SHP77 treated with DMSO at 0.1 percent for 48 hours (cell line): ENCODE data around the gene PRAMEF12.
"Not testable (repeated sequence)": the region's sequence is repeated elsewhere in the genome, so short reads cannot be mapped to it uniquely, and the experiment has no call there.

ENCODE experiments used
- DNase-seq: peaks from one replicate; lab custom pipeline; 2025; lab: John Stamatoyannopoulos, UW

PRAMEF12 gene

GRCh38 chr1:12773438-12773837, at the start of gene PRAMEF12:
Gene PRAMEF12 (plus strand): TSS chr1:12773738. CDS start chr1:12774868, 1,130 bp downstream.
- no peak for DNase-seq

GRCh38 chr1:12728391-12728790, 45.1 kb upstream of the PRAMEF12 start:
- DNase-seq: no peak

DNA sequence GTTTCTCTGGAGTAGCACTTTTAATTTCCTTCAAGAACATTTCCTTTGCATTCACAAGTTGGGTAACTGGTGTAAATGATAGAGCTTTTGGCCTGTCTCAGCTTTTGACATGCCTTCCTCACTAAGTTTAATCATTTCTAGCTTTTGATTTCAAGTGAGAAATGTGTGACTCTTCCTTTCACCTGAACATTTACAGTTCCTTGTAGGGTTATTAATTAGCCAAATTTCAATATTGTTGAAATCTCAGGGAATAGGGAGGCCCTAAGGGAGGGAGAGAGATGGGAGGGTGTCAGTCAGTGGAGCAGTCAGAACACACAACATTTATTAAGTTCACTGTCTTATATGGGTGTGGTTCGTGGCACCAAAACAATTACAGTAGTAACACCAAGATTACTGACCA, 43.4 kb upstream of the PRAMEF12 start:
- no peak for DNase-seq

GRCh38 chr1:12731084-12731483, 42.5 kb upstream of the PRAMEF12 start:
- DNase-seq: not testable (repeated sequence)

DNA sequence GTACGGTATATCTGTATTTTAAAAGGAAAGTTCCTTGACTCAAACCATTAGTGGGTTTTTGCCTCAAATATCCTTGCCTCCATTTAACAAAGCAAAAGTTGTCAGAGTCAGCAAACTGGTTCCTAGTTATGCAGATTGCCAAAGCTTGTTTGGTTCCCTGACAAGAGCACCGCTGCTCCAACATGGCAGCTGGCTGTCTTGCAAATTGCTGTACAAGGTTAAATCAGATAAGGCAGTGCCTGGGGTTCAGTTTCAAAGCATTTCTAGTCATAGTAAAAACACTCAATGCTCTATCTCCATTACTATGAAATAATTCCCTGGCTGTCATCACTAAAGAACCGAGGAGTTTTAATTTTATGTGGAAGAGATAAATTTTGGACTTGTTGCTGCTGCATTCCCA, 38.9 kb upstream of the PRAMEF12 start:
- DNase-seq: no peak

- DNase-seq: no peak
Observed at GRCh38 chr1:12738934-12739333, 34.6 kb upstream of the PRAMEF12 start.

- no peak for DNase-seq
Observed at GRCh38 chr1:12739613-12740012, 33.9 kb upstream of the PRAMEF12 start.

- no peak for DNase-seq
Observed at GRCh38 chr1:12741946-12742345, 31.6 kb upstream of the PRAMEF12 start.

- DNase-seq: no peak
Observed at GRCh38 chr1:12745126-12745991, 28.2 kb upstream of the PRAMEF12 start.

DNA sequence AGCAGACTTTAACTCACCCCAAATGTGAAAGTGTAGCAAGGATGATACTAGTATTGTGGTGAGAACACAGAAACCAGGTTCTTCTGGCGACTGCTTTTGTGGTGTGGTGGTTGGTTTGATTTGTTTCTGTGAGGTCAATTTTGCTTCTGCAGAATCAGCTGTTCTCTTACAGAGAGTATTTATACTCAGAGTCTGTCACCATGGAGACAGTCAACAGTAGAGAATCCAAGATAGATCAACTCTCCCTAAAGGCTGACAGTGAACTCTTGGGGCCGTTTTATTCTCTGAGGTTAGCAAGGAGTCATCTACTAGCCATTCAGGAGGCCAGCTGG, 27.6 kb upstream of the PRAMEF12 start, which contains the start of gene CFAP107:
TSS of gene CFAP107 (plus strand) at position 209 of the 332 bp plus-strand sequence. CDS start 231 bp downstream, outside the sequence.
- DNase-seq: no peak

DNA sequence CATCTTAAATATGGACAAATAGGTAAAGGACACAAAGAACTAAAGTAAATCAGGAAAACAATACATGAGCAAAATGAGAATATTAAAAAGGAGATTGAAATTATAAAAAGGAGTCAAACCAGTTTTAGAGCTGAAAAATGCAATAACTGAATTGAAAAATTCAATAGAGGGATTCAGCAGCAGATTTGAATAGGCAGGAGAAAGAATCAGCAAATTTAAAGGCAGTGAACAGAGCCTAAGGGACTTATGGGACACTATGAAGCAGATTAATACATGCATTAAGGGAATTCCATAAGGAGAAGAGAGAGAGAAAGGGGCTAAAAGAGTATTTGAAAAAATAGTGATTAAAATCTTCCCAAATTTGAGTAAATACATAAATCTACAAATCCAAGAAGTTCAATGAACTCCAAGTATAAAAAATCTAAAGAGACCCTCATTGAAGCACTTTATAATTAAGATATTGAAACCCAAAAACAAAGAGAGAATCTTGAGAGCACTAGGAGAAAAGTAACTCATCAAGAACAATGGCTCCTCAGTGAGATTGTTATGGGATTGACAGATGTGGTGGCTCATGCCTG, 24.7 kb upstream of the PRAMEF12 start:
- no peak for DNase-seq

DNA sequence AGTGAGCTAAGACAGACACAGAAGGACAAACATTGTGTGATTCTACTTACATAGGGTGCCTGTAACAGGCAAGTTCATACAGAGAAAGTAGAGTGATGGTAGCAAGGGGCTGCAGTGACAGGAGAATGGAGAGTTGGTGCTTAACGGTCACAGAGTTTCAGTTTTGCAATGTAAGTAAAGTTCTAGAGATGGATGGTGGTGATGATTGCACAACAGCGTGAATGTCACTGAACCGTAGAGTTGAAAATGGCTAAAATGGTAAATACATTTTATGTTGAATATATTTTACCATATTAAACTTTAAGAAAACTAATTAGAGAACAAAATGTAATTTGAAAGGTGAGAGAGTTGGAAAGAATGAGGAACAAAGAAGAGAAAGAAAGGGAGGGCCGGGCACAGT, 18.8 kb upstream of the PRAMEF12 start:
- DNase-seq: no peak

- DNase-seq: no peak
Observed at GRCh38 chr1:12756273-12756672, 17.3 kb upstream of the PRAMEF12 start.

GRCh38 chr1:12756768-12757413, 16.6 kb upstream of the PRAMEF12 start:
- no peak for DNase-seq

GRCh38 chr1:12757836-12758235, 15.7 kb upstream of the PRAMEF12 start:
- DNase-seq: no peak

DNA sequence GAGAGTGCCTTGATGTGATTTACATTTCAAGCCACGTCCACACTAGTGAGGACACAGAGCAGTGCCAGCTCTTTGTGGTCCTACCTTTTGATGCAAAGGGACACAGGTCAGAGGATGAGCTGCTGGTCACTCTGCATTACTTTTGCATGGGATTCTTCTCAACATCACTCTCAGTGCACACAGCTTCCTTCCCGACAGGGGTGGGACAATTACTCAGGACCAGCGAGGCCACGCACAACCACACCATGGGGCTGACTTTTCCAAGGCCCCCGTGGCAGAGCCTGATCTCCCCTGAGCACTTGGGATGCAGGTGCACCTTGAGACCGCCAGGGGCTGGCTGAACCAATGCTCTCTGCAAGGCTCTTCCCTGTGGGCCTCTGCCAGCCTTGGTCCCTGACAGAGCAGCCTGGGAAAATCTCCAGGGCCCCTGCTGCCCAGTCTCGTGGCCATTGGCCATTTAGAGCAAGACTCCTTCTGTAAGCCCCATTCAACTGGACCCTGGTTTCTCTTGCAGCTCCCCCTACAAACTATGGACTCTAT, 13.2 kb upstream of the PRAMEF12 start:
- DNase-seq: no peak

GRCh38 chr1:12761781-12762180, 11.8 kb upstream of the PRAMEF12 start:
- DNase-seq: no peak

DNA sequence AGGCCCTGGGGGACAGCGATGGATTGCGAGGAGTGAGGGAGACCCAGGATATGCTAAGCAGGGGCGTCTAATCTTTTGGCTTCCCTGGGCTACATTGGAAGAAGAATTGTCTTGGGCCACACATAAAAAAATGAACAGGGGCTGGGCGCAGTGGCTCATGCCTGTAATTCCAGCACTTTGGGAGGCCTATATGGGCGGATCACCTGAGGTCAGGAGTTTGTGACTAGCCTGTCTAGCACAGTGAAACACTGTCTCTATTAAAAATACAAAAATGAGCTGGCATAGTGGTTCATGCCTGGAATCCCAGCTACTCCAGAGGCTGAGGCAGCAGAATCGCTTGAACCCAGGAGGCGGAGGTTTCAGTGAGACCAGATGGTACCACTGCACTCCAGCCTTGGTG, 10.8 kb upstream of the PRAMEF12 start:
- no peak for DNase-seq

DNA sequence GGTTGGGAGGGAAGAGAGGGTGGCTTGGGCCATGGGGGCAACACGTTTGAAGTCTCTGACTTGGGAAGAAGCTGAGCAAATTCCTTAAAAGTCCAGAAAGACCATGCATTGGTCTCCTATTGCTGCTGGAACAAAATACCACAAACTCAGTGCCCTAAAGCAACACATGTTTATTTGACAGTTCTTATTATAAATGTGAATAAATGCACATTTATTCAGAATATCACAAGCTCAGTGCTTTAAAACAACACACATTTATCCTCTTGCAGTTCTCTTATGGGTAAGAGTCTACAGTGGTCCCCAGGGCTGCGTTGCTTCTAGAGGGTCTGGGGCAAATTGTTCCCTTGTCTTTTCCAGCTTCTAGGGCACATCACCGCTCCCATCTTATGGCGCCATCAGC, 10.1 kb upstream of the PRAMEF12 start:
- no peak for DNase-seq

GRCh38 chr1:12764016-12764415, 9.5 kb upstream of the PRAMEF12 start:
- no peak for DNase-seq

GRCh38 chr1:12769031-12769430, 4.5 kb upstream of the PRAMEF12 start:
- DNase-seq: no peak

- no peak for DNase-seq
Observed at GRCh38 chr1:12769976-12770505, 3.5 kb upstream of the PRAMEF12 start.

DNA sequence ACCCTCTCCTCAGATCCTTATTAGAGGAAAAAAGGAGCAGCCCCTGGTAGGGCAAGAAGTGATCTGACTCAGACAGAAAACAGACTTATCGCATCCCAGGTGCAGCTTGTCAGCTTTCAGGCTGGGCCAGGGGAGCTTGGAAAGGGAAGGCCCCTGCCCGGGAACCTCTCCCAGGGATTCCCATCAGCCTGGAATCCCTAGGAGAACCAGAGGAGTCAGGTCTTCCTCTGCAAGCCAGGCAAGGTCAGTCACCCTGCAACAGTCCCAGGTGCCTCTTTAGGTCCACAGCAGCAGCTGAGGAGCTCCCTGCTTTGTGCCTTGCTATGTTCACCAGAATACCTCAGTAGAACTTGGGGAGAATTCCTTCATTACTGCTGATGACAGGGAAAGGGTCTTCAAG, 2.9 kb upstream of the PRAMEF12 start:
- DNase-seq: no peak
